DOHH2 (cell line): ENCODE data around the gene HADHA.

ENCODE experiments used
- EZH2phosphoT487 ChIP-seq: fragments of 200-600 bp; sonication (generic); IDR thresholded peaks from 2 replicates; pipeline ENCODE4 v1.6.1; 2017; ENCODE audit warnings: borderline replicate concordance, mild to moderate bottlenecking, antibody characterized with exemption, low read length, moderate library complexity, mixed read lengths
- TF ChIP-seq, protein P1 (sequence below): fragments of 200-600 bp; sonication (generic); IDR thresholded peaks from one replicate; pipeline ENCODE4 v1.5.1; 2014; ENCODE audit warnings: antibody characterized with exemption, mild to moderate bottlenecking, low read depth, low read length; ENCODE audit not compliant: poor library complexity, severe bottlenecking

DNA sequence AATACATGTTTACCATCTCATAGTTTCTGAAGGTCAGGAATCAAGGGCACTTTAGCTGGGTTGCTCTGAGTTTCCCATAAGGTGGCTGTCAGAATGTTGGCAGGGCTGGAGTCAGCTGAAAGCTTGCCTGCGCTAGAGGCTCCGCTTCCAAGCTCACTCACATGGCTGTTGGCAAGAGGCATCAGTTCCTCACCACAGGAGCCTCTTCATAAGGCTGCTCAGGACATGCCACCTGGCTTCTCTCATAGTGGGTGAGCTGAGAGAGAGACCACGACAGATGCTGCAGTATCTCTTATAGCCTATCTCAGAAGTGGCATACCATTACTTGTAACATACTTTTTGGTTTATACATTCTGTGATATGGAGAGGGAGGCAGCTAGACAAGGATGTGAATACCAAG, 7.5 kb upstream of the HADHA start:
- TF ChIP-seq, protein P1, sequence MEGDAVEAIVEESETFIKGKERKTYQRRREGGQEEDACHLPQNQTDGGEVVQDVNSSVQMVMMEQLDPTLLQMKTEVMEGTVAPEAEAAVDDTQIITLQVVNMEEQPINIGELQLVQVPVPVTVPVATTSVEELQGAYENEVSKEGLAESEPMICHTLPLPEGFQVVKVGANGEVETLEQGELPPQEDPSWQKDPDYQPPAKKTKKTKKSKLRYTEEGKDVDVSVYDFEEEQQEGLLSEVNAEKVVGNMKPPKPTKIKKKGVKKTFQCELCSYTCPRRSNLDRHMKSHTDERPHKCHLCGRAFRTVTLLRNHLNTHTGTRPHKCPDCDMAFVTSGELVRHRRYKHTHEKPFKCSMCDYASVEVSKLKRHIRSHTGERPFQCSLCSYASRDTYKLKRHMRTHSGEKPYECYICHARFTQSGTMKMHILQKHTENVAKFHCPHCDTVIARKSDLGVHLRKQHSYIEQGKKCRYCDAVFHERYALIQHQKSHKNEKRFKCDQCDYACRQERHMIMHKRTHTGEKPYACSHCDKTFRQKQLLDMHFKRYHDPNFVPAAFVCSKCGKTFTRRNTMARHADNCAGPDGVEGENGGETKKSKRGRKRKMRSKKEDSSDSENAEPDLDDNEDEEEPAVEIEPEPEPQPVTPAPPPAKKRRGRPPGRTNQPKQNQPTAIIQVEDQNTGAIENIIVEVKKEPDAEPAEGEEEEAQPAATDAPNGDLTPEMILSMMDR, result no peak
- TF ChIP-seq EZH2phosphoT487, result no peak
